Measurements from ENCODE around the gene RFNG. TPM values are rescaled to one million over a fixed set of nuclear protein-coding genes. Genes with fewer than 3 reads are reported as not detected.
A peak's percentile ranks its signal among the peaks of the same experiment; 100 is the strongest.

Gene RFNG
- total and polyA plus RNA-seq, 10 of the 15 experiments (the other 5 are each of a cell fraction or from before 2014, with no cell fraction given) = 0.10 to 19.6 (median 6.2) TPM

- FAIRE-seq (no peak), ATAC-seq (no peak), DNase-seq (ENCODE audit: low read depth, low spot score) (no peak)
- 88% methylated on average over 25 of the region's 28 CpGs for WGBS (ENCODE audit: insufficient coverage, insufficient replicate concordance, low lambda C conversion rate, missing lambda C conversion rate)
- Histone ChIP-seq H3K9ac (ENCODE audit: control insufficient read depth, insufficient read depth, low read length) (no peak overlapping the region), H4K20me1 (ENCODE audit: control insufficient read depth, insufficient read depth) (no peaks in the 10 kb centered on the region), H3K79me2 (ENCODE audit: control insufficient read depth, insufficient read depth, low read length) (peaks cover 14% of the 10 kb centered on the region), H3K27ac (ENCODE audit: control insufficient read depth, insufficient read depth) (no peak overlapping the region), H3K4me1 (ENCODE audit: control insufficient read depth, insufficient read depth, low read length) (peaks cover 4% of the 10 kb centered on the region), H3K36me3 (ENCODE audit: control insufficient read depth in 2 of 2, insufficient read depth in 2 of 2, low read length in 1 of 2) (peaks cover 0 to 5% of the 10 kb centered on the region in 2 experiments; a peak in 3 of 4 replicates), H3K9me3 (replicated peaks; ENCODE audit: control insufficient read depth, insufficient read depth, low read length) (no peaks in the 10 kb centered on the region), H3K4me3 (peak overlapping the region; percentile 71; the same call in 1 of the 2 replicates), H3K27me3 (replicated peaks in 1 of 2; ENCODE audit: control insufficient read depth in 2 of 2, insufficient read depth in 2 of 2, low read length in 1 of 2) (no peaks in the 10 kb centered on the region), H2AFZ (ENCODE audit: control insufficient read depth, low read depth, low read length) (no peak overlapping the region), H3K4me2 (ENCODE audit: control insufficient read depth, insufficient read depth) (peak overlapping the region; percentile 90)
- ChIA-PET CTCF (interaction anchor here (0.9 to 1.7 kb wide), 3 partner anchors 11 to 14 kb away, joined by 3 to 7 read pairs (median 4); partner anchors contain the start of gene DCXR), SMC1A (ENCODE audit: uncharacterized antibody, unreplicated experiment) (interaction anchor here (1.2 kb wide), 1 partner anchor 27 kb away, joined by 4 read pairs; the partner anchor contains the start of genes CENPX and LRRC45), RAD21 (ENCODE audit: unreplicated experiment) (interaction anchor here (1.3 kb wide), 1 partner anchor 12 kb away, joined by 4 read pairs; the partner anchor contains the start of gene DCXR), POLR2A (interaction anchor here (1.0 to 1.5 kb wide), 3 partner anchors 12 to 27 kb away, joined by 3 to 4 read pairs (median 3); partner anchors contain the start of genes CENPX, DCXR and LRRC45)
- in situ Hi-C loops (cut with MboI) = no loop called here
- BruUV-seq (replicated peaks) = no TSS peak
- intact Hi-C loops (cut with micrococcal nuclease; ENCODE audit: unreplicated experiment) = loop anchor here (5.0 kb wide), 1 partner anchor 47 kb away; the partner anchor contains the start of gene FASN
- TF ChIP-seq ZSCAN29 (IDR thresholded peaks at IDR 0.05) (no peak), KAT2A (conservative IDR thresholded peaks at IDR 0.05; ENCODE audit: control insufficient read depth, low read depth, low read length) (no peak), ZBTB4 (CRISPR knock-in tag; IDR thresholded peaks at IDR 0.05) (no peak), KLF5 (IDR thresholded peaks at IDR 0.05; ENCODE audit: partially characterized antibody) (no peak), PAX8 (IDR thresholded peaks at IDR 0.05) (no peak), ZNF217 (IDR thresholded peaks at IDR 0.05) (no peak), DPF2 (IDR thresholded peaks at IDR 0.05) (no peak), RFX5 (IDR thresholded peaks at IDR 0.05; ENCODE audit: low read depth, low read length) (no peak), SUZ12 (IDR thresholded peaks at IDR 0.05; ENCODE audit: unreplicated experiment) (no peak), CTCF (IDR thresholded peaks at IDR 0.05 in 2 of 3, conservative IDR thresholded peaks at IDR 0.05 in 1 of 3; ENCODE audit: control insufficient read depth in 2 of 3, extremely low read depth in 1 of 3, insufficient read depth in 1 of 3, low read depth in 3 of 3, low read length in 3 of 3) (no peak), ZNF274 (IDR thresholded peaks at IDR 0.05; ENCODE audit: insufficient read depth, insufficient read length) (no peak), MYB (IDR thresholded peaks at IDR 0.05; ENCODE audit: borderline replicate concordance, low read depth, low read length) (no peak), ATF7 (IDR thresholded peaks at IDR 0.05; ENCODE audit: low read depth) (no peak)
These were observed 1.4 kb downstream of the RFNG start for GRCh38 chr17:82050152-82050760.
